HG03103 (cell line): ENCODE data around the gene ZMIZ1.

Experiments
- ATAC-seq: cut with Tn5 transposase; IDR thresholded peaks from one replicate; pipeline ENCODE4 v1.9.1; 2021; ENCODE audit warnings: low read depth; ENCODE audit not compliant: unreplicated experiment

The ZMIZ1 gene

GRCh38 chr10:79355420-79356017 is 286.8 kb downstream of the ZMIZ1 start:
- ATAC-seq, result no peak

- ATAC-seq, result no peak
Measured at GRCh38 chr10:79356104-79356503, 287.3 kb downstream of the ZMIZ1 start.

GRCh38 chr10:79357180-79357579 is 288.4 kb downstream of the ZMIZ1 start:
- no peak for ATAC-seq

GRCh38 chr10:79358811-79359210 is 290.0 kb downstream of the ZMIZ1 start:
- no peak for ATAC-seq

- no peak for ATAC-seq
Measured at GRCh38 chr10:79359816-79360498, 291.2 kb downstream of the ZMIZ1 start.

- no peak for ATAC-seq
Measured at GRCh38 chr10:79360499-79361342, 292.0 kb downstream of the ZMIZ1 start.

- no peak for ATAC-seq
Measured at GRCh38 chr10:79361726-79362397, 293.1 kb downstream of the ZMIZ1 start.
